Gastroesophageal sphincter (tissue), 4 donors: ENCODE results near the gene CFAP90. TPM values are rescaled to one million over a fixed set of nuclear protein-coding genes. Genes with fewer than 3 reads are reported as not detected.

Experiments
- ATAC-seq: fragments of 150-250 bp; one replicate; pipeline ENCODE4 v1.9.1; 2016; ENCODE audit warnings: mild to moderate bottlenecking, moderate library complexity
- H3K27ac ChIP-seq, 4 donors: fragments of 200-600 bp; sonication (generic) in 3 of 4; 1 replicate in 3 of 4; 2 replicates in 1 of 4; pipeline ENCODE4 v1.5.1; 2016 to 2019
- H3K27me3 ChIP-seq: fragments of 200-600 bp; sonication (generic); one replicate; pipeline ENCODE4 v1.5.1; 2019
- H3K36me3 ChIP-seq, 2 donors: fragments of 200-600 bp; sonication (generic); one replicate each; pipeline ENCODE4 v1.5.1; 2019; ENCODE audit warnings: control low read depth in 1 of 2
- H3K4me1 ChIP-seq, 3 donors: fragments of 200-600 bp; sonication (generic); 1 replicate in 2 of 3; 2 replicates in 1 of 3; pipeline ENCODE4 v1.5.1; 2016 to 2019; ENCODE audit warnings: control low read depth in 2 of 3
- H3K4me3 ChIP-seq, 2 donors: fragments of 200-600 bp; sonication (generic); one replicate each; pipeline ENCODE4 v1.5.1; 2019; ENCODE audit warnings: mild to moderate bottlenecking in 1 of 2, moderate library complexity in 1 of 2
- H3K9me3 ChIP-seq, 3 donors: fragments of 200-600 bp; sonication (generic); one replicate each; pipeline ENCODE4 v1.5.1; 2017 to 2019; ENCODE audit warnings: control low read depth in 2 of 3
- CTCF ChIP-seq, 4 experiments: fragments of 200-600 bp in 2 of 4; fragments of 450-650 bp in 2 of 4; sonication (generic) in 1 of 4; IDR thresholded peaks; one replicate each; pipeline ENCODE4 v1.5.1; 2017 to 2019; ENCODE audit warnings: antibody characterized with exemption in 4 of 4, mild to moderate bottlenecking in 2 of 4, moderate library complexity in 2 of 4
- EP300 ChIP-seq: sonication (generic); formaldehyde crosslinking; IDR thresholded peaks from one replicate; pipeline ENCODE4 v1.6.1; 2017; ENCODE audit warnings: antibody characterized with exemption, mild to moderate bottlenecking
- POLR2A ChIP-seq, 2 donors: fragments of 450-650 bp; IDR thresholded peaks; one replicate each; pipeline ENCODE4 v1.6.1; 2017; ENCODE audit warnings: antibody characterized with exemption in 2 of 2, mild to moderate bottlenecking in 2 of 2, moderate library complexity in 1 of 2
- POLR2AphosphoS5 ChIP-seq: sonication (generic); formaldehyde crosslinking; IDR thresholded peaks from one replicate; pipeline ENCODE4 v1.6.1; 2017; ENCODE audit warnings: antibody characterized with exemption
- WGBS, 2 donors: methylation state at CpG; one replicate each; pipeline ENCODE4 v1.1.5; 2018; ENCODE audit warnings: low coverage in 1 of 2; 5-methylcytosine and 5-hydroxymethylcytosine counted together
- total RNA-seq, 4 donors: library from RNA; depleted of rRNA; stranded (reverse); fragments of >200 nt; gene quantifications; one replicate each; pipeline ENCODE4 v1.1.0, GENCODE V29; 2016

CFAP90 gene
- total RNA-seq, 4 donors from 2014 or later: 0.54 TPM; not detected in 3

GRCh38 chr5:7803937-7804336, 47.0 kb downstream of the CFAP90 start:
- Histone ChIP-seq H3K27ac (no peak overlapping the region), H3K4me3 (no peak overlapping the region), H3K4me1 (no peaks in the 10 kb centered on the region), H3K9me3 (no peaks in the 10 kb centered on the region), H3K36me3 (peaks cover 0 to 18% of the 10 kb centered on the region in 2 donors), H3K27me3 (no peaks in the 10 kb centered on the region)
- TF ChIP-seq CTCF (IDR thresholded peaks at IDR 0.05) (no peak), POLR2A (IDR thresholded peaks at IDR 0.05) (no peak), POLR2AphosphoS5 (no peak)
- no peak for ATAC-seq
- whole genome bisulfite sequencing, 2 donors: 88 to 94% methylated on average over 2 of the region's 2 CpGs

- no peak for TF ChIP-seq EP300
- TF ChIP-seq POLR2AphosphoS5: no peak
- TF ChIP-seq CTCF (IDR thresholded peaks at IDR 0.05): no peak
- TF ChIP-seq POLR2A (IDR thresholded peaks at IDR 0.05): no peak
- 84% methylated on average over 6 of the region's 6 CpGs for WGBS, 2 donors
- H3K4me3 ChIP-seq: no peak overlapping the region
- ATAC-seq: no peak
- peaks cover 0 to 18% of the 10 kb centered on the region in 2 donors for H3K36me3 ChIP-seq
- H3K9me3 ChIP-seq: no peaks in the 10 kb centered on the region
- no peaks in the 10 kb centered on the region for H3K4me1 ChIP-seq
- no peaks in the 10 kb centered on the region for H3K27me3 ChIP-seq
- no peak overlapping the region for H3K27ac ChIP-seq
These were observed 48.1 kb downstream of the CFAP90 start for GRCh38 chr5:7802855-7803254.

- H3K27ac ChIP-seq: no peak overlapping the region
- no peak for ATAC-seq
- 74 to 76% methylated on average over 5 to 12 of the region's 14 CpGs for WGBS, 2 donors
- TF ChIP-seq CTCF (IDR thresholded peaks at IDR 0.05): no peak
- no peak for TF ChIP-seq POLR2AphosphoS5
- TF ChIP-seq EP300: no peak
- TF ChIP-seq POLR2A (IDR thresholded peaks at IDR 0.05): no peak
- no peaks in the 10 kb centered on the region for H3K9me3 ChIP-seq
- H3K4me1 ChIP-seq: no peaks in the 10 kb centered on the region
- peaks cover 0 to 18% of the 10 kb centered on the region in 2 donors for H3K36me3 ChIP-seq
- H3K4me3 ChIP-seq: no peak overlapping the region
- H3K27me3 ChIP-seq: no peaks in the 10 kb centered on the region
These were observed 48.9 kb downstream of the CFAP90 start for GRCh38 chr5:7801891-7802614.

- no peak overlapping the region for H3K4me3 ChIP-seq
- WGBS, 2 donors: 69 to 86% methylated on average over 1 to 2 of the region's 3 CpGs
- no peaks in the 10 kb centered on the region for H3K9me3 ChIP-seq
- H3K27ac ChIP-seq: no peak overlapping the region
- no peak for TF ChIP-seq EP300
- no peaks in the 10 kb centered on the region for H3K27me3 ChIP-seq
- no peaks in the 10 kb centered on the region for H3K4me1 ChIP-seq
- no peak for ATAC-seq
- H3K36me3 ChIP-seq: peaks cover 0 to 8% of the 10 kb centered on the region in 2 donors
These were observed 55.6 kb downstream of the CFAP90 start for GRCh38 chr5:7795306-7795705.

- no peak overlapping the region for H3K4me3 ChIP-seq
- H3K36me3 ChIP-seq: peaks cover 0 to 8% of the 10 kb centered on the region in 2 donors
- H3K27ac ChIP-seq: no peak overlapping the region
- no peaks in the 10 kb centered on the region for H3K9me3 ChIP-seq
- H3K27me3 ChIP-seq: no peaks in the 10 kb centered on the region
- no CpG with 5 or more reads among the region's 1 CpG for WGBS, 2 donors
- TF ChIP-seq EP300 (no peak), POLR2A (IDR thresholded peaks at IDR 0.05) (no peak), POLR2AphosphoS5 (no peak), CTCF (IDR thresholded peaks at IDR 0.05) (no peak)
- H3K4me1 ChIP-seq: no peaks in the 10 kb centered on the region
- ATAC-seq: no peak
These were observed 56.1 kb downstream of the CFAP90 start for GRCh38 chr5:7794823-7795222.
